IPS DF 19.7 (cell line): Measurements from ENCODE around the gene MAGI1.

Source experiments
- DNase-seq: peaks from one replicate; pipeline ENCODE4 v3.0.0-alpha.2; 2013; ENCODE audit warnings: low read depth, low spot score

The MAGI1 gene

DNA sequence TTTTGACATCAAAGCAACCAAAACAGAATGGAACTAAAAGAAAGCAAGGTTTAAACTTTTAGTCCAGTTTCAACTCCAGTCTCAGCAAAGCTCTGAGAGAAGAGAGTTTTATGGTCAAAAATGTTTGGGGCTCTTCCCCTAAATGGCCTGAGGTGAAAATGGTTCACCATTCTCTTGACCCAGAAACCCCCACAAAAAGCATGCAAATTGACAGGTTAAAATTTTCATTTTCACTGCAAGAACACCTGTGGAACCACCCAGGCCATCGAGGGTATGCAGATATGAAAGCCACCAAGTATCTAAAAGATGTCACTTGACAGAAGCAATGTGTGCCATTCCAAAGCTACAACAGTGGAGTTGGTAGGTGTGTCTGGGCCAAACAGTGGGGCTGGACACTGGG lies 195.0 kb downstream of the MAGI1 start:
- no peak for DNase-seq

DNA sequence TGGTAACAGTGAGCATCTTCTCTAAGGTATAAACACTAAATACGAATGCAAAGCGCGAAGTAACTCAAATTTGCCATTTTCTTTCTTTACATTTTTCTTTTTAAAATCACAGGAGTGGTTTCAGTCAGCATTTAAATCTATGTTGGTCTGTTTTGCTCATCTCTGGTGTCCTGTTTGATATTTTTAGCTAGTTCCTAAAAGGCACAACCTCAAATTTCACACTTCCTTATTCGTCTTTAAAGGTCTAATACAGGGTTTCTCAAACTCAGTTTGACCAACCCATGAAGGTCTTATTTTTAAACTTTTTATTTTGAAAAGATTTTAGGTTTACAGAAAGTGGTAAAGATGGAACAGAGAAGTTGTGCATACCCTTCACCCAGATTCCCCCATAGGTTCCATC lies 201.1 kb downstream of the MAGI1 start:
- DNase-seq, result no peak

DNA sequence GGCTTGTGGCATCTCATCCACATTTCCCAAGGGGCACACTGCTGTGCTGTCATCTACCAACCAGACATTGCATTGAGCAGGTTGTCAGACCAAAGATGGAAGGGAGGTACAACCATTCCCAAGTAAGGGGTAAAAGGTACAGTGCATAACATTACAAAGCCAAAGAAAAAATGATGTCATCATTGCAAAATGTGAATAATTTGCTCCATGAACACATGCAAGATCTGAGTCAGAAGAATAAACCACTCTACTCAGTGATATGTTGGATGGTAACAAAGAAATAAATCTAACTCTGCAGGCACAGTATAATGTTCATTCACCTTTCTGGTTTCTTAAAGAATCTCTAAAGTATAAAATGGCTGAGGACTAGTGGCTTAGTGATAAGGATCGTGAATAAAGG lies 202.7 kb downstream of the MAGI1 start:
- DNase-seq, result no peak

DNA sequence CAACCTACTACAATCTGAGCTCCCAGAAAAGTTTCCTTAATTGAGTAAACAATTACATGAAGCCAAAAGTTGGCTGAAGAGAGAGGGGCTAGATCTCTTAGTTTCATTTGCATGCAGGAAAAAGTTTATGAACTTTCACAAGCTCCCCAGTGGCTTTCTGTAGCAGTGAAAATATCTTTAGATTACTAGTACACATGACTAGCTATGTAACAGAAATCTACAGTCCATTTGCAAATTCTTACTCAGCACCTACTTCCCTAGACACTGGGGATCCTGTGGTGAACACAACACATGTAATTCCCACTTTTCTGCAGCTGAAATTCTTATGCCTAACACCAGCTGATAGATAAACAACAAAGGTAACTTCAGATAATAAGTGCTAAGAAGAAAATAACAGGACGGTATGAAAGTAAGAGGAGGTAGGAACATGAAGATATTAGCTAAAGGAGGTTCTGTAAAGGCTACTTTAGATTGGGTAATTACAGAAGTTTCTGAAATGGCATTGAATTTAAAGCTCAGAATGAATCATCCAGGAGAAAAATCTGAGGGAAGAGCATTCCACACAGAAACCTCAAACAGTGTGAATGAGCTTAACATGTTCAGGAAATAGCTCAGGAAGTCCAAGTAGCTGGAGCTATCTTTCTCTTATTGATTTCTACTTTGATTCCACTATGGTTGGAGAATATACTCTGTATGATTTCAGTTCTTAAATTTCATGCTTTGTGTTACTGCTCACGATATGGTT lies 204.8 kb downstream of the MAGI1 start:
- no peak for DNase-seq

DNA sequence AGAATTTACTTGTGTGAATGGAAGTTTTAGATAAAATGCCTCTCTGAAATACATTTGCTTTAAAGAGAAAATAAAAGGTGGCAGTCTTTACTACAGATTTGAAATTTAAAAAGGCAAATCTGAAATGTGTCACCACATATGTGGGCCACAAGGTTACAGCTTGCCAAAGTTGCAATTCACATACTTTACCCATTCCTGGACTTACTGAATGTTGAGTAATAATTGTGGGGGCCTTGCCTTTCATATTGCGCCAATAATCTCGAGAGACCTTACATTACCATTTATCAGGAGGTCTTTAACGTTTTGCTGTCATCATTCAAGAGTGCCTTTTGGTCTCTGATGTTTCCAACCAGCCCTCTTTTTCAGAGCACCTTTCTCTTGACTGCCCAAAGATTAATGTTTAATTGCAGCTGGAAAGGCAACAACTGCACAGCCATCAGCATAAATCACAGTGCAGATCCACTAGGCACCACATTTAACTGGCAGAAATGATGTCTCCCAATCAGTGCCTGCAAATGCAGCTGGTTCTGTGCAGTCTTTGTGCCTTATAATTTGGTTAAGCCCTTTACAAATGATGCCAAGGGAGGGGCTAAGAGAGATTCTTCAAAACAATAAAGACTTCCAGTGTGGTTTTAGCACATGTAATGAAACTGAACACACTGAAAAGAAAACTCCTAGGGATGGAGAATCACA lies 206.8 kb downstream of the MAGI1 start:
- no peak for DNase-seq

DNA sequence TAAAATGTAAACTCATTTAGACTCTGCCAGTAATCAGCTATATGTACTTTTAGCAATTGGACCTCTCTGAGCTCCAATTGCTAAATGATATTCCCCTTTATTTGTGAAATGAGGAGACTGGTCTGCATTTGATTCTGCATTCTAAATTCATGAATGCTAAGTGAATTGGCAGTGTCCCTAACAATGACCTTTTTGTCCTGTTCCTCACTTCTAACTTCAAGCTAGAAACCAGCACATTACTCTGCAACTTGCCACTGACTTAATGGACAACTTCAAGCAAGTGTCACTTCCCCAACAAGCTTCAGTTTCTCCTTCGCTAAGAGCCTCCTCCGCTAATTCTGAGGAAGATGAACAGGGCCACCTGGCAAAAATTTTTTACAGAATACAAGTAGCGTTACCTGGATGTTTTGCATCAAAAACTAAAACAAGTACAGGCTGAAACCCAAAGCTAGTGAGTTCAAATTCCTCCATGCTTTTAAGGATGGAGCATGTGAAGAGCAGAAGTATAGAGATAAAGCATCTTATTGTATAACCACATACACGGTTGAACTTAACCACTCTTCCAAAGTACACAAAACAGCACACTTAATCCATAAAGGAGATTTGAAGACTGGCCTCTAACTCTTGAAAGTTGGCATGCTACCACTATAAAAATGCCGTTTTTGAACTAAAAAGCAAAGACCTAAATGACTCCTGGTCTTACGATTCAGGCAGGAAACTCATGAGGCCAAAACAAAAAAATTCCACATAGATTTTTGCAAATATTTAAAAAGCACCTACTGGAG lies 207.6 kb downstream of the MAGI1 start:
- no peak for DNase-seq

DNA sequence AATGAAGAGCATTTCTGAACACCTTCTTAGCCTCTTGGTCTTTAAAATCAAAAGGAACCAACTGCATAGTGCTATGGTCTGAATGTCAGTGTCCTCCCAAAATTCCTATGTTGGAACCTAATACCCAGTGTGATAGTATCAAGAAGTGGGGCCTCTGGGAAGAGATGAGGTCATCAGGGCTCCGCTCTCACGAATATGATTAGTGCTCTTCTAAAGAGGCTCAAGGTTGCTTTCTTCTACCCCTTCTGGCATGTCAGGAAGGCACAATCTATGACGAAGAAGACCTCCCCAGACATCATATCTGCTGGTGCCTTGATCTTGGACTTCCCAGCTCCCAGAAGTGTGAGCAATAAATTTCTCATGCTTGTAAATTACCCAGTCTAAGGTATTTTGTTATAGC lies 209.5 kb downstream of the MAGI1 start:
- no peak for DNase-seq

DNA sequence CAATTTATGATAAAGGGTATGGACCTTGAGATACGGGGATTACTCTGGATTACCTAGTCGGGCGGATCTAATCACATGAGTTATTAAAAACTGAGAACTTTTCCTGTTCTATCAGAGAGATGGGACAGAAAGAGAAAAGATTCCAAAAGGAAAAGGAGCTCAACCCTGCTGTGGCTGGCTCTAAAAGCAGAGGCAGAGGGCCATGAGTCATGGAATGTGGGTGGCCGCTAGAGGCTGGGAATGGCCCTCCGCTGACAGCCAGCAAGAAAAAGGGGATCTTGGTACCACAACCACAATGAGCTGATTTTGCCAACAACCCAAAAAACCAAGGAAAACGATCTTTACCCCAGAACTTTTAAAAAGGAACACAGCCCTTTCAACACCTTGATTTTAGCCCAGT lies 210.0 kb downstream of the MAGI1 start:
- no peak for DNase-seq

DNA sequence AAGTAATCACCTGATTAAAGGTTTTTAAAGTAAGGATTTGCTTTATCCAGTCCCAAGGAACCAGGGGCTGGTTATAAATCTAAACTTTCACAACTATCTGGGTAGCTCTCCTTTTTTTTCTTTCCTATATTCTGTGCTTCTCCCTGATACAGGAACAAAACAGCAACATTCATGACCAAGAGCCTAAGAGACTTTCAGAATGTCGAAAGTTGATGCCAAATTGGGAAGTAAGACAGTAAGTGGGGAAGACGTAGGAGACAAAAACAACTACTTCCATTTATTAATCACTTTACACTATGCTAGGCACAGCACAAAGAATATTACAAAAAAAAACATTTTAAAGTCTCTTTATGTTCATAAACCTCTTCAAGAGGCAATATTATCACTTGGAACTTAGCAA lies 211.6 kb downstream of the MAGI1 start:
- no peak for DNase-seq

DNA sequence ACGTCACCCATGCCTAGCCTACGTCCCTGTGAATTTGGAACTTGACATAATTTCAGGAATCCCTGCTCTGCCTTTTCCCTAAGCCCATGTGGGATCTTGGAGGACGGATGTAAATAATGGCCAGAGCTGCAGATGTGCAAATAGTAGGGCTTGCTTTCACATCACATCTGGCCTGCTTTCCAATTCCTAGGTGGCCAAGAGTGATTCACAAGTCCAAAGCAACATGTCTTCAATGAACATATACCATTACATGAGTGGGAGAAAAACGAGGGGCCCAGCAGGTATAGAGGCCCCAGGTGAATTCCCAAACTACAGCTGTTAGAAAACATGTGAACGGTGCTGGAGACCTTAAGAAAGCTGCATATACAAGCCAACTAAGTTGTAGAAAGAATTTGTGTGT lies 214.6 kb downstream of the MAGI1 start:
- no peak for DNase-seq

DNA sequence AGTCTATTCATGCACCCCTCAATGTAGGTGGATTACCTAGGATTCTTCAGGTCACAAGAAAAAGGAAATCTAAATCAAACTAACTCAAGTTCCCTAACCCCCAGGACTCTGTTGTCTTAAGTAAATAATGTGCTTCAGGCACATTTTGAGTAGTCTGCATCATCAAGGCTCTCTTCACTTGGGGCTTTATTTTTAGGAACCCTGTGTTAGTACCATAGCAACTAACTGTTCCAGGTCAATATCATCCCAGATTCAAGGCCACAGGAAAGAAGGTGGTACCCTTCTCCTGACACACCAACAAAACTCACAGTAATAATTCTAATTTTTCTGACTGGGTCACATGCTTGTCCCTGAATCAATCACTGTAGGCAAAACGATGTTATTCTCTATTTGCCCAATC lies 218.1 kb downstream of the MAGI1 start:
- no peak for DNase-seq

DNA sequence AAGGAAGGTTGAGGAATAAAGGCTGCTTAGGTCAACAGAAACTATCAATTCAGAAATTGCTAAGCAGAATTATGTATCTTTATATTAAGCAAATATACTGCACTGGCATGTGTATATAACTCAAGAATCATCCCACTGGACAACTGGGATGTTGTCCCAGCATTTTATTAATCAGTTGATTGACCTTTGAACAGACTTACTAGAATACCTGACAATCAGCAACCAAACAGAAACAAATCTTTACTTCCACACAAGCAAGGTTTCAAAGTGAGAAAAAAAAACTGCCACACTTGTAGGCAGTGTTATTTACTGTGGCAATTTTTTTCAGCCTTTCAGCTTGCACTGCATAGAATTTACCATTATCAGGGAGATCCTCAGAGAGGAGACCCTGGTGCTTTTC lies 218.8 kb downstream of the MAGI1 start:
- no peak for DNase-seq

DNA sequence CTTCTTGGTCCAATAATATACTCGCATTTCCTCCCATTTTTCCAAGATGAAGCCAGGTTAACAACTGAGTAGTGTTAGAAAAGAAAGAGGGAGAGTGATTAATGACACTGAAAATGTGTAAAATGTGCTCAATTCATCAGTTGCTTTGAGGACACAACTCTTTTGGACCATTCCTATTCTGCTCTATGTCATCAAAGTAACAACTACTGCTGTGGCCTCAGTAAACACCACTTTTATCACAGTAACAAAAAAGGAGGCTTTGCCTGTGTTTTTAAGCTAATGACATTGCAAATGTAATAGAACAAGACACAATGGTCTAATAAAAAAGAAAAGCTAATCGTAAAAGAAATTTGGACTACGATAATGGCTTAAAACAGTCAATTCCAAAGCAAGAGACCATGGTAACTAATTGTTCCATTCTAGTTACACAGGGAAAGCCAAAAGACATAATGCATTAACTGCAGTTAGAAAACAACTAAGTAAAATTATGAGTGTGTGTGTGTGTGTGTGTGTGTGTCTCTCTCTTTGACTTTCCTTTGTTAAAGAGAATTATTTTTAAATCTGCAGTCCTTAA lies 221.1 kb downstream of the MAGI1 start:
- no peak for DNase-seq

DNA sequence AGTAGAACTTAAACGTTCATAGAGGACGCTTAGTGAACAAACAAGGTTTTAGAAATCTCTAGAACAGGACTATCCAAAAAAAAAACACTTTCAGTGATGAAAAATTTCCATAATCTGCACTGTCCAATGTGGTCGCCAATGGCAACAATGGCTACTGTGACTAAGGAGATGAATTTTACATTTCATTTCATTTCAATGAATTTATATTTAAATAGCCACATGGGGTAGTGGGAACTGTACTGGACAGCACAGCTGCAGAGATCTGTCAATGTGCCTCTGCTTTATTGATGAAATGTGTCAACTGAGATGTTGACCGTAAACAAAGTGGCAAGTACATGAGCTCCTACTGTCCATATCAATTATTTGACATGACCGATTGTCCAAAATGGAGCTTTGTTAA lies 222.5 kb downstream of the MAGI1 start:
- DNase-seq, result no peak

DNA sequence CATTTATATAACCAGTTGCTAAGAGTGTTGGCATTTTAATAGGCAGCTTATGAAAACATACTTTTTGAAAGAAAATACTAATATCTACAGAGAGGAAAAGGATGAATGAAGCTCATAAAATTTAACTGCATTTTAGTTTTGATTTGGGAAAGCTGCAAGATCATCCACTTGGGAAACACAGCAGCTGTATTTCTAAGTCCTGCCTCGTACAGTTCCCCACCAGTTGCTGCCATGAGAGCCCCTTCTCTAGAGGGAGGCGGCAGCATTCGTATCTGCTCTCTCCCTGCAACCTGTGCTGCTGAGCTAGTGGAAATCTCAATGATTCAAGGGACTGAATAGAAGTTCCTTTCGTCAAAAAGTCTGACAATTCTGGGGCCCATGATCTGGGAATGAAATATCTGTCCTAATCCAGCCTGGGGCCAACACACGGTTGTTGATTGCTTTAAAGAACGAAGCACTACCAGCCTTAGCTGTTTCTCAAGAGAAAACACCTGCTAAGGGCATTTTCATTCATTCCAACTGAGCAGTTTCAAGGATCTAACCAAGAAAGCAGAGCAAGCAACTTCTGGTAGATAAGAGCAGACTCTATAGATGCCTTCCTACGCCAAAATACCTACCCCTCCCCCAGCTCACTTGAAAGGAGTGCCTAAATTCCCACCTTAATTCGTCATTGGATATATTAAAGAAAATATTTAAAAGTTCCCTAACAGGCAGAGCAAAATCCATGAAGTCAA lies 223.7 kb downstream of the MAGI1 start:
- no peak for DNase-seq

DNA sequence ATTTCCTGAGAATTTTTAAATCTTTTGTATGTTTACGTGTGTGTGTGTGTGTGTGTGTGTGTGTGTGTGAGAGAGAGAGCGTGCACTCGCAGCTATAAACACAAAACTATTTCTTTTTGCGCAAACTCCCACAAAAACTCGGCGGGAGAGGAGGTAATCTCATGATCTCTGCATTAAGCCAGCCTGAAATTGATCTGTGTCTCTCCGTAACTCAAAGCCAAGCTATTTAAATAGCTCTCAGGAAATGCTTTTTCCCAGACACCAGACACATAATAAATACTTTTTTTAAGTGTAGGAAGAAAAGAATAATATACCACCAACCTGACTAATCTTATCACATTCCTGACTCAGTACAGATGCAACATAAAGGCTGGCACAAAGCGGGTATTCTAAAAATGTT lies 226.8 kb downstream of the MAGI1 start:
- DNase-seq, result no peak

DNA sequence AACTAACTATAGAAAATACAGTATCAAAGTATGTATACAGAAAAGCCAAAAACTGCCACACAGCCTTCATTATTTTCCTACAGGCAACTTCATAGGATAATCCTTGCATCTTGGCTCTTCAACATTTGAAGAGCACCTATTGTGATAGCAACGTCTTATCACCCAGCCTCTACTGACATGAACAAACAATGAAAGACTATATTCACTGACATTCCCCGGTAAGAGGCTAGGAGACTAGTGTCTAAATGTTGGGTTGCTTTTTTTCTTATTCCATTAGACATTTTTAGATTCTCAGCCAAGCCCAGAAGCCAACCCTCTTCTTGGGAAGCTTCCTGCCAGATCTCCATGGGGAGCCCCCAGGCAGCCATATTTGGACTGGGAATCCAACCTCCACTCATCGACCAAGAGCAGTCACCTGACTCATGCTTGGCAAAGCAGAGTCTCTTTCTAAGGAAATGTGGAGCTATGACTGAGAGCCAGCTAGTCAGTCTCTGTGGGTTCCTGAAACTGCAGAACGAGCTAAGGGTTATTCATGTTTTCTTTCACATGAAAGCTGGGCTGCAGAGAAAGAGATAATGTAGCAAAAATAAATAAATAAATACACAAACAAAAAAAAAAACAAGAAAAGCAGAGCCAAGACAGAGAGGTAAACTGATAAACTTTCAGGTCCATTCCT lies 227.5 kb downstream of the MAGI1 start:
- DNase-seq, result no peak

DNA sequence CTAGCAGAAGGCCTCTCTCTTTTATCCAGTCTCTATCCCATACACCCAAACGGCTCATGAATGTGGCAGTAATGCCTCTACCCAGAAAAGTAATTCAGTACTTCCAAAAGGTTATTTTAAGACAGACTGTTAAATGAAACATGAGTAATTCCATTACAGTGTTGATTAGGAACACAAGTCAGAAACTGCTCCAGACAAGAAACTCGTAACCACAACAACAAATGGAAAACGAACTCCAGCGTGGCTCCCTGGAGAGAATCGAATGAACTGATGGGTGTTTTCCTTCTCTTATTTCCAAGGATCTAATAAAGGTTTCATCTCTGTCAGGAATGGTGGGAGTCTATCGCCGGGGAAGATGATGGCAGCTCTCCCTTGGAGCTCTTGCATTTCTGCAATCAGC lies 228.4 kb downstream of the MAGI1 start:
- no peak for DNase-seq

DNA sequence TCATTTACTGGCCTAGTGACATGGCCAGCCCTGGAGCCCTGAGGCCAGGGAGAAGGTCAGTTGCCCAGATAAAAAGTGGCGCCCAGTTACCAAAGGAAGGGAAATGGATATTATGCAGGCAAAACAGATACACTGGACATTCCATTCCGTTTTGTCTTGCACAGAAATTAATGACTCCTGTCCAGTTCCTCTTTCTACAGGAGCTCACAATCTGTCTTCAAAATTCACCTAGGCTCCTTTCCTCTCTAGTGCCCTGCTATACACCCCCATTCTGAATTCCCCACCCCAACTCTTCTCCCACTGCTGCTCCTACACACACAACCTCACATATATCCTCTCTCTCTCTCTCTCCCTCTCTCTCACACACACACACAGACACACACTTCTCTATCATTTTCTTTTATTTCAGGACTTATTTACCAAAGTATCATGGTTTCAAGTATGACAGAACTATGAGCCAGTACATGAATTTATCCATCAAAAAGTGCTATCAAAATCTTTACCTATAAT lies 229.0 kb downstream of the MAGI1 start:
- no peak for DNase-seq

DNA sequence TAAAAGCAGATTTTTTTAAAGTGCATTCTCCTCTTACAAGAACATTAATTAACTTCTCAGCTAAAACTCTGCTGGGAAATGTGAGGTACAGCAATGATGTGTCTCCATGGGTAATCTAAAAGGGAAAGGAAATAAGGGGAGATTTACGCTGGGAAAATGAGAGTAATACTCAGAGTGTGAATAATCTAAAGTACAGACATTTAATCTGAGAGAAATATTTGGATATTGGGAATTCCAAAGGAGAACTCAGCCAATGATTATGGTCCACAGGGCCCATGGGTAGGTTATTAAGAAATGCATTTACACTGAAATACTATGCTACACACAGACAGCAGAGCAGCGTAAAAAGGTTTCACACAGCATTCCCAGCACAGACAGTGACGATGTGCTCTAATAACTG lies 229.9 kb downstream of the MAGI1 start:
- DNase-seq, result no peak

DNA sequence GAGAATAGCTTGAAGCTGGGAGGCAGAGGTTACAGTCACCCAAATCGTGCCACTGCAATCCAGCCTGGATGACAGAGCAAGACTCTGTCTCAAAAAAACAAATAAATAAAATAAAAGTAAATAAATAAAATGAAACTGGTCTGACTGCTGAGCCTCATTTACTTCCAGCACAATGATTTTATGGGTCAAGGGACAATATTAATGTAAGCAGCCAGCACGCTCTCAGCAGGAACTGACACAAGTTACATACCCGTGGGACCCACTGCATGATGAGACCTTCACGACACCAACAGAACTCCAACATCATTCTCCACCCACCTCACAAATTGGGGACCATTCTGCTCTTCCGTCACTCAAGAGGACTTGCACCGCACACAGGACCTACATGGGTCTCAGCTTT lies 230.3 kb downstream of the MAGI1 start:
- no peak for DNase-seq
